Mesenchymal stem cell (in vitro differentiated cells and primary cell): ENCODE results near the gene SRD5A2.
"Not testable (repeated sequence)": the region's sequence is repeated elsewhere in the genome, so short reads cannot be mapped to it uniquely, and the experiment has no call there.

Source experiments
- DNase-seq: peaks from one replicate; pipeline ENCODE4 v3.0.0-alpha.2; 2013
- H2AFZ ChIP-seq: one replicate; pipeline ENCODE4 v1.6.1; 2013; ENCODE audit warnings: low read depth, mild to moderate bottlenecking, control low read depth, inconsistent platforms, low read length, moderate library complexity
- H2AK5ac ChIP-seq: 2 replicates; pipeline ENCODE4 v1.6.1; 2013; ENCODE audit warnings: low read length, moderate library complexity, mild to moderate bottlenecking, inconsistent platforms; ENCODE audit not compliant: severe bottlenecking
- H2BK120ac ChIP-seq: one replicate; pipeline ENCODE4 v1.6.1; 2013; ENCODE audit warnings: low read depth, mild to moderate bottlenecking, inconsistent platforms, low read length, moderate library complexity
- H2BK12ac ChIP-seq, 2 experiments: one replicate each; pipeline ENCODE4 v1.6.1; 2013; ENCODE audit warnings: inconsistent platforms in 2 of 2, low read length in 2 of 2, mild to moderate bottlenecking in 2 of 2, moderate library complexity in 2 of 2, control low read depth in 1 of 2
- H2BK15ac ChIP-seq: one replicate; pipeline ENCODE4 v1.6.1; 2013; ENCODE audit warnings: mild to moderate bottlenecking, low read depth, inconsistent platforms; ENCODE audit not compliant: poor library complexity, severe bottlenecking
- H2BK5ac ChIP-seq: 2 replicates; pipeline ENCODE4 v1.6.1; 2013; ENCODE audit warnings: low read depth, mild to moderate bottlenecking, low read length, control low read depth, inconsistent platforms; ENCODE audit not compliant: poor library complexity, severe bottlenecking
- H3K14ac ChIP-seq, 2 experiments: one replicate each; pipeline ENCODE4 v1.6.1; 2013; ENCODE audit warnings: inconsistent platforms in 2 of 2, low read length in 2 of 2, control low read depth in 1 of 2, mild to moderate bottlenecking in 1 of 2, moderate library complexity in 1 of 2
- H3K18ac ChIP-seq, 2 experiments: one replicate each; pipeline ENCODE4 v1.6.1; 2013; ENCODE audit warnings: inconsistent platforms in 2 of 2, low read length in 2 of 2, control low read depth in 1 of 2, low read depth in 1 of 2, mild to moderate bottlenecking in 1 of 2
- H3K23ac ChIP-seq, 2 experiments: one replicate each; pipeline ENCODE4 v1.6.1; 2013; ENCODE audit warnings: inconsistent platforms in 2 of 2, low read length in 2 of 2, mild to moderate bottlenecking in 2 of 2, moderate library complexity in 2 of 2, control low read depth in 1 of 2
- H3K27ac ChIP-seq: 2 replicates; pipeline ENCODE4 v1.5.1; 2013; ENCODE audit warnings: mild to moderate bottlenecking, moderate library complexity, low read length, control low read depth, inconsistent platforms; ENCODE audit not compliant: poor library complexity, severe bottlenecking
- H3K27me3 ChIP-seq, 2 experiments: 2 replicates each; pipeline versions ENCODE4 v1.6.1 to v1.7.0; 2013; ENCODE audit warnings: low read length in 2 of 2, mild to moderate bottlenecking in 2 of 2, moderate library complexity in 2 of 2, control low read depth in 1 of 2, inconsistent platforms in 1 of 2; ENCODE audit not compliant: control insufficient read depth in 1 of 2, insufficient read depth in 1 of 2
- H3K36me3 ChIP-seq, 2 experiments: 2 replicates each; pipeline versions ENCODE4 v1.6.1 to v1.7.0; 2013; ENCODE audit warnings: low read length in 2 of 2, control low read depth in 1 of 2, inconsistent platforms in 1 of 2, low read depth in 1 of 2, mild to moderate bottlenecking in 1 of 2; ENCODE audit not compliant: insufficient read depth in 2 of 2, control insufficient read depth in 1 of 2
- H3K4ac ChIP-seq, 2 experiments: one replicate each; pipeline ENCODE4 v1.6.1; 2013; ENCODE audit warnings: inconsistent platforms in 2 of 2, low read length in 2 of 2, mild to moderate bottlenecking in 2 of 2, moderate library complexity in 2 of 2, control low read depth in 1 of 2, low read depth in 1 of 2
- H3K4me1 ChIP-seq: 2 replicates; pipeline ENCODE4 v1.6.1; 2013; ENCODE audit warnings: low read depth, low read length, control low read depth; ENCODE audit not compliant: control insufficient read depth, insufficient read depth
- H3K4me2 ChIP-seq: 2 replicates; pipeline ENCODE4 v1.6.1; 2013; ENCODE audit warnings: low read length, mild to moderate bottlenecking, inconsistent platforms; ENCODE audit not compliant: poor library complexity, severe bottlenecking
- H3K4me3 ChIP-seq, 2 experiments: 2 replicates each; pipeline versions ENCODE4 v1.5.1 to v1.7.0; 2013; ENCODE audit warnings: low read length in 2 of 2, mild to moderate bottlenecking in 2 of 2, control low read depth in 1 of 2, low read depth in 1 of 2; ENCODE audit not compliant: insufficient read depth in 1 of 2
- H3K79me1 ChIP-seq: replicated peaks from 2 replicates; pipeline ENCODE4 v1.6.1; 2013; ENCODE audit warnings: mild to moderate bottlenecking, control low read depth, low read length, inconsistent platforms; ENCODE audit not compliant: poor library complexity, severe bottlenecking
- H3K9ac ChIP-seq: 2 replicates; pipeline ENCODE4 v1.7.0; 2013; ENCODE audit warnings: mild to moderate bottlenecking, low read length, moderate library complexity
- H3K9me3 ChIP-seq: 2 replicates; pipeline ENCODE4 v1.7.0; 2013; ENCODE audit warnings: mild to moderate bottlenecking, low read length; ENCODE audit not compliant: control insufficient read depth
- H4K8ac ChIP-seq: one replicate; pipeline ENCODE4 v1.6.1; 2013; ENCODE audit warnings: inconsistent platforms, mild to moderate bottlenecking, low read length, moderate library complexity
- H4K91ac ChIP-seq: one replicate; pipeline ENCODE4 v1.6.1; 2013; ENCODE audit warnings: mild to moderate bottlenecking, low read length, inconsistent platforms
- WGBS: methylation state at CpG from one replicate; pipeline ENCODE4 v1.1.7; 2013; ENCODE audit warnings: mixed read lengths; 5-methylcytosine and 5-hydroxymethylcytosine counted together

Gene SRD5A2

GRCh38 chr2:31496451-31496874 lies 84.3 kb downstream of the SRD5A2 start:
- WGBS: 40% methylated on average over 21 of the region's 21 CpGs
- H2AK5ac ChIP-seq, H3K27me3 ChIP-seq, H3K4me2 ChIP-seq, H2BK12ac ChIP-seq, H2BK5ac ChIP-seq, H2AFZ ChIP-seq, H3K27ac ChIP-seq, H3K14ac ChIP-seq, H2BK15ac ChIP-seq, H3K18ac ChIP-seq, H3K9me3 ChIP-seq, H3K79me1 ChIP-seq, H3K4ac ChIP-seq, H4K8ac ChIP-seq, H3K23ac ChIP-seq, H2BK120ac ChIP-seq, DNase-seq, H3K36me3 ChIP-seq, H4K91ac ChIP-seq, H3K9ac ChIP-seq, H3K4me1 ChIP-seq: not testable (repeated sequence)
- peak overlapping the region in 1 of 2 experiments; percentile 54 for H3K4me3 ChIP-seq

- not testable (repeated sequence) for H3K4me2 ChIP-seq, H4K91ac ChIP-seq, H3K27ac ChIP-seq, DNase-seq, H2BK120ac ChIP-seq, H3K79me1 ChIP-seq, H3K4me1 ChIP-seq, H3K23ac ChIP-seq, H3K9me3 ChIP-seq, H3K4me3 ChIP-seq, H4K8ac ChIP-seq, H2BK12ac ChIP-seq, H2BK15ac ChIP-seq, H3K4ac ChIP-seq, H2BK5ac ChIP-seq, H3K27me3 ChIP-seq, H3K9ac ChIP-seq, H3K18ac ChIP-seq, H3K14ac ChIP-seq, H2AFZ ChIP-seq, H2AK5ac ChIP-seq, H3K36me3 ChIP-seq
- WGBS: 70% methylated on average over 3 of the region's 3 CpGs
These were observed 91.4 kb downstream of the SRD5A2 start for GRCh38 chr2:31489339-31489738.

DNA sequence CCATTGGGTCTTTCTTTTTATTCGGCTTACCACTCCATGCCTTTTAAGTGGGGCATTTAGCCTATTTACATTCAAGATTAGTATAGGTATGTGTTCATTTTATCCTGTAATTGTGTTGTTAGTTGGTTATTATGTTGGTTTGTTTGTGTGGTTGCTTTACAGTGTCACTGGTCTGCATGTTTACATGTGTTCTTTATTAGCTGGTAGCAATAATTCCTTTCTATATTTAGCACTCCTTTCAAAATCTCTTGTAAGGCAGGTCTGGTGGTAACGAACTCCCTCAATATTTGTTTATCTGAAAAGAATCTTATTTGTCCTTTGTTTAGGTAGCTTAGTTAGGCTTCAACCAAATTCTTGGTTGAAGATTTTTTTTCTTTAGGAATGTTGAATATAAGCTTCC lies 97.5 kb downstream of the SRD5A2 start:
- WGBS: 80% methylated on average over 1 of the region's 2 CpGs
- H2BK15ac ChIP-seq: no peak overlapping the region
- DNase-seq: no peak
- H3K14ac ChIP-seq: no peak overlapping the region
- H3K4me1 ChIP-seq: no peaks in the 10 kb centered on the region
- no peak overlapping the region for H3K18ac ChIP-seq
- H2AK5ac ChIP-seq: no peak overlapping the region
- H4K91ac ChIP-seq: no peak overlapping the region
- no peak overlapping the region for H3K4ac ChIP-seq
- H2BK5ac ChIP-seq: no peak overlapping the region
- no peaks in the 10 kb centered on the region for H3K79me1 ChIP-seq
- H3K27me3 ChIP-seq: no peaks in the 10 kb centered on the region
- no peak overlapping the region for H2BK120ac ChIP-seq
- no peak overlapping the region for H2BK12ac ChIP-seq
- H3K9ac ChIP-seq: no peak overlapping the region
- H3K27ac ChIP-seq: no peak overlapping the region
- H3K4me2 ChIP-seq: no peak overlapping the region
- H3K4me3 ChIP-seq: no peak overlapping the region
- H3K9me3 ChIP-seq: no peaks in the 10 kb centered on the region
- H3K36me3 ChIP-seq: no peaks in the 10 kb centered on the region
- no peak overlapping the region for H3K23ac ChIP-seq
- no peak overlapping the region for H4K8ac ChIP-seq
- H2AFZ ChIP-seq: no peak overlapping the region

DNA sequence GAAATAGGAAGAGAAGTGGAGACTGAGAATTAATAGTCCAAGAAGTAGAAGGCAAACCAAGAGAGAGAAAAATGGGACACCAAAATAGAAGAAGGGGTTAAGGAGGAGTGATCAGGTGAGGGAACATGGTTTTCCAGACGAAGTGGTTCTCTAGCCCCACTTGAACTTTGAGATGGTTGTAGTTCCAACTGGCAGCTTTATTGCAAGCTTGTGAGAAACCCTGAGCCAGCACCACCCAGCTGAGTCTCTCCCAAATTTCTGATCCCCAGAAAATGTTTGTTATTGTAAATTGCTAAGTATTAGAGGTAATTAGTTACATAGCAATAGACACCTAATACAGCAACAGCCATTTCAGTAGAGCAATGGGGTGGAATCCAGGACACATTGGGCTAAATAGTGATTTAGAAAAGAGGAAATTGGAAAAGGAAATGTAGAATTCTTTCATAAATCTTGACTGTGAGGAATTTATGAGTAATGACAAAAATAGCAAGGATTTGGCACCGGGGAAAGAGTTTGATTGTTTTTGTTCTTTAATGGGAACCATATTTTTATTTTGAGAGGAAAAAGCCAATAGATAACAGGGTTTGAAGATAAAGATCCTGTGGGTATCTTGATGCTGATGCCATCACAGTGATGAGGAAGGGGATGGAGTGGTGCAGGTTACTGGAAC lies 104.1 kb downstream of the SRD5A2 start:
- no peak overlapping the region for H3K14ac ChIP-seq
- H2BK15ac ChIP-seq: no peak overlapping the region
- no peak overlapping the region for H4K8ac ChIP-seq
- no peaks in the 10 kb centered on the region for H3K27me3 ChIP-seq
- no peak overlapping the region for H3K4me2 ChIP-seq
- H3K27ac ChIP-seq: no peak overlapping the region
- no peak overlapping the region for H4K91ac ChIP-seq
- H3K18ac ChIP-seq: no peak overlapping the region
- WGBS: 54% methylated on average over 2 of the region's 2 CpGs
- no peak overlapping the region for H3K23ac ChIP-seq
- H3K4me3 ChIP-seq: peak overlapping the region in 1 of 2 experiments; percentile 29
- no peaks in the 10 kb centered on the region for H3K4me1 ChIP-seq
- H3K4ac ChIP-seq: no peak overlapping the region
- DNase-seq: no peak
- H2BK12ac ChIP-seq: no peak overlapping the region
- H2AFZ ChIP-seq: no peak overlapping the region
- H3K9ac ChIP-seq: peak overlapping the region; percentile 47
- H3K36me3 ChIP-seq: no peaks in the 10 kb centered on the region
- H3K9me3 ChIP-seq: peaks cover 9% of the 10 kb centered on the region
- H2BK5ac ChIP-seq: no peak overlapping the region
- no peak overlapping the region for H2BK120ac ChIP-seq
- no peaks in the 10 kb centered on the region for H3K79me1 ChIP-seq
- H2AK5ac ChIP-seq: no peak overlapping the region
